Ovary (tissue), 9 donors: ENCODE results near the gene GRIK3. TPM values are rescaled to one million over a fixed set of nuclear protein-coding genes. Genes with fewer than 3 reads are reported as not detected.

ENCODE experiments used
- DNase-seq, 5 donors: peaks; one replicate each; pipeline ENCODE4 v3.0.0-alpha.2; 2019 to 2020
- H3K27ac ChIP-seq, 2 donors: fragments of 200-600 bp; one replicate each; pipeline versions ENCODE4 v1.5.1 to v1.8.0; 2019 to 2022
- H3K27me3 ChIP-seq: fragments of 200-600 bp; one replicate; pipeline ENCODE4 v1.8.0; 2022
- H3K36me3 ChIP-seq: fragments of 200-600 bp; sonication (generic); one replicate; pipeline ENCODE4 v1.5.1; 2019
- H3K4me1 ChIP-seq: one replicate; pipeline ENCODE4 v1.8.1; 2013; ENCODE audit warnings: mild to moderate bottlenecking, moderate library complexity; ENCODE audit not compliant: insufficient read depth
- H3K4me3 ChIP-seq: fragments of 200-600 bp; sonication (generic); one replicate; pipeline ENCODE4 v1.5.1; 2017
- H3K9me3 ChIP-seq, 2 donors: fragments of 200-600 bp in 1 of 2; sonication (generic) in 1 of 2; one replicate each; pipeline versions ENCODE4 v1.5.1 to v1.8.1; 2013 to 2019; ENCODE audit warnings: mild to moderate bottlenecking in 1 of 2, moderate library complexity in 1 of 2
- CTCF ChIP-seq, 3 donors: fragments of 450-650 bp in 2 of 3; fragments of 200-600 bp in 1 of 3; IDR thresholded peaks; one replicate each; pipeline versions ENCODE4 v1.5.1 to v1.8.0; 2016 to 2022; ENCODE audit warnings: antibody characterized with exemption in 3 of 3, mild to moderate bottlenecking in 1 of 3
- EP300 ChIP-seq: sonication (generic); formaldehyde crosslinking; IDR thresholded peaks from one replicate; pipeline ENCODE4 v1.6.1; 2017; ENCODE audit warnings: antibody characterized with exemption
- POLR2A ChIP-seq: fragments of 450-650 bp; IDR thresholded peaks from one replicate; pipeline ENCODE4 v1.6.1; 2017; ENCODE audit warnings: antibody characterized with exemption, mild to moderate bottlenecking, moderate library complexity
- WGBS, 3 donors: extraction: QIAGEN DNeasy Blood & Tissue Kit in 1 of 3; methylation state at CpG; one replicate each; pipeline versions ENCODE4 v1.1.5 to v1.1.7; 2013 to 2017; 5-methylcytosine and 5-hydroxymethylcytosine counted together
- intact Hi-C, 4 donors: fragments of 100-400 bp; cut with DNase I; formaldehyde crosslinking; loops; one replicate each; pipeline versions ENCODE4 v1.11.0 to v1.15.1; 2022 to 2023
- polyA plus RNA-seq, 2 donors: library from polyadenylated mRNA; stranded (reverse); fragments of 200-250 nt in 1 of 2; fragments of 350-450 nt in 1 of 2; fragmentation: Illumina TruSeq in 1 of 2; extraction: RNeasy Lipid Tissue Mini Kit (QIAGEN cat#74804) in 1 of 2; gene quantifications; one replicate each; pipeline ENCODE4 v1.2.3, GENCODE V29; 2013 to 2014
- total RNA-seq, 7 donors: library from RNA; depleted of rRNA in 2 of 7; stranded (reverse); fragments of >200 nt in 2 of 7; fragmentation: NEBNext Ultra II Directional in 3 of 7; extraction: Animal tissue kit (Norgen Biotek cat#: 25700) in 3 of 7; gene quantifications; one replicate each; pipeline versions ENCODE4 v1.1.0 to v1.2.4, GENCODE V29; 2016 to 2023
- donor health status: DM: no; HTN: no; CAD: no; lungs with moderate emphysema.
- donor health status: DM: no; HTN: no; CAD: no.
- donor health status: Bipolar disorder and iron deficiency.
- donor health status: DM: yes; HTN: yes; CAD: no.
- donor health status: DM: no; HTN: no; CAD: no.
- donor health status: DM: yes; HTN: yes; CAD: no.

The GRIK3 gene
- total and polyA plus RNA-seq, 9 donors: 0.11 to 0.97 (median 0.32) TPM; not detected in 2

GRCh38 chr1:37055631-37056030, 21.3 kb upstream of the GRIK3 start:
- no peak for TF ChIP-seq CTCF (IDR thresholded peaks at IDR 0.05)
- no peak for TF ChIP-seq POLR2A
- Histone ChIP-seq H3K27me3 (no peaks in the 10 kb centered on the region), H3K4me3 (no peak overlapping the region), H3K9me3 (no peaks in the 10 kb centered on the region), H3K36me3 (no peaks in the 10 kb centered on the region), H3K27ac (no peak overlapping the region), H3K4me1 (no peaks in the 10 kb centered on the region)
- WGBS, 3 donors: 38 to 48% (median 43%) methylated on average over 3 of the region's 3 CpGs
- no peak for DNase-seq
- intact Hi-C loops: no loop called here

GRCh38 chr1:37053173-37053572, 18.9 kb upstream of the GRIK3 start:
- no peak for TF ChIP-seq EP300
- no peak for TF ChIP-seq CTCF (IDR thresholded peaks at IDR 0.05)
- TF ChIP-seq POLR2A: no peak
- H3K36me3 ChIP-seq: no peaks in the 10 kb centered on the region
- no peak overlapping the region for H3K4me3 ChIP-seq
- no peaks in the 10 kb centered on the region for H3K4me1 ChIP-seq
- intact Hi-C loops: no loop called here
- H3K27ac ChIP-seq: no peak overlapping the region
- DNase-seq: no peak
- H3K9me3 ChIP-seq: no peaks in the 10 kb centered on the region
- WGBS, 3 donors: 67 to 76% (median 68%) methylated on average over 5 of the region's 5 CpGs
- H3K27me3 ChIP-seq: no peaks in the 10 kb centered on the region

GRCh38 chr1:37052120-37052519, 17.8 kb upstream of the GRIK3 start:
- H3K36me3 ChIP-seq: no peaks in the 10 kb centered on the region
- no peaks in the 10 kb centered on the region for H3K4me1 ChIP-seq
- no peaks in the 10 kb centered on the region for H3K27me3 ChIP-seq
- no peak for DNase-seq
- no peak overlapping the region for H3K4me3 ChIP-seq
- no peaks in the 10 kb centered on the region for H3K9me3 ChIP-seq
- no peak for TF ChIP-seq CTCF (IDR thresholded peaks at IDR 0.05)
- no peak for TF ChIP-seq EP300
- TF ChIP-seq POLR2A: no peak
- WGBS, 3 donors: 59 to 72% (median 65%) methylated on average over 1 of the region's 1 CpG
- H3K27ac ChIP-seq: no peak overlapping the region
- intact Hi-C loops: no loop called here

- H3K27ac ChIP-seq: no peak overlapping the region
- H3K9me3 ChIP-seq: no peaks in the 10 kb centered on the region
- 63 to 71% (median 67%) methylated on average over 6 to 7 of the region's 7 CpGs for WGBS, 3 donors
- no peaks in the 10 kb centered on the region for H3K4me1 ChIP-seq
- H3K36me3 ChIP-seq: no peaks in the 10 kb centered on the region
- H3K4me3 ChIP-seq: no peak overlapping the region
- no peak for DNase-seq
- intact Hi-C loops: no loop called here
- H3K27me3 ChIP-seq: no peaks in the 10 kb centered on the region
- TF ChIP-seq EP300 (no peak), CTCF (IDR thresholded peaks at IDR 0.05) (no peak), POLR2A (no peak)
Observed at GRCh38 chr1:37051346-37051745, 17.0 kb upstream of the GRIK3 start.

- H3K36me3 ChIP-seq: no peaks in the 10 kb centered on the region
- no peaks in the 10 kb centered on the region for H3K9me3 ChIP-seq
- no peaks in the 10 kb centered on the region for H3K4me1 ChIP-seq
- intact Hi-C loops: no loop called here
- DNase-seq: no peak
- 64 to 85% (median 79%) methylated on average over 19 of the region's 19 CpGs for WGBS, 3 donors
- H3K4me3 ChIP-seq: no peak overlapping the region
- H3K27ac ChIP-seq: no peak overlapping the region
- H3K27me3 ChIP-seq: no peaks in the 10 kb centered on the region
- TF ChIP-seq POLR2A (no peak), CTCF (IDR thresholded peaks at IDR 0.05) (no peak), EP300 (no peak)
Observed at GRCh38 chr1:37047542-37047941, 13.2 kb upstream of the GRIK3 start.
